T-helper 2 cell (primary cell): Measurements from ENCODE around the gene CD79A.
"Not testable (repeated sequence)": the region's sequence is repeated elsewhere in the genome, so short reads cannot be mapped to it uniquely, and the experiment has no call there.

Experiments
- DNase-seq, 5 experiments: peaks; one replicate each; pipeline versions ENCODE4 v3.0.0 to v3.0.0-alpha.2; 2012 to 2022

The CD79A gene

DNA sequence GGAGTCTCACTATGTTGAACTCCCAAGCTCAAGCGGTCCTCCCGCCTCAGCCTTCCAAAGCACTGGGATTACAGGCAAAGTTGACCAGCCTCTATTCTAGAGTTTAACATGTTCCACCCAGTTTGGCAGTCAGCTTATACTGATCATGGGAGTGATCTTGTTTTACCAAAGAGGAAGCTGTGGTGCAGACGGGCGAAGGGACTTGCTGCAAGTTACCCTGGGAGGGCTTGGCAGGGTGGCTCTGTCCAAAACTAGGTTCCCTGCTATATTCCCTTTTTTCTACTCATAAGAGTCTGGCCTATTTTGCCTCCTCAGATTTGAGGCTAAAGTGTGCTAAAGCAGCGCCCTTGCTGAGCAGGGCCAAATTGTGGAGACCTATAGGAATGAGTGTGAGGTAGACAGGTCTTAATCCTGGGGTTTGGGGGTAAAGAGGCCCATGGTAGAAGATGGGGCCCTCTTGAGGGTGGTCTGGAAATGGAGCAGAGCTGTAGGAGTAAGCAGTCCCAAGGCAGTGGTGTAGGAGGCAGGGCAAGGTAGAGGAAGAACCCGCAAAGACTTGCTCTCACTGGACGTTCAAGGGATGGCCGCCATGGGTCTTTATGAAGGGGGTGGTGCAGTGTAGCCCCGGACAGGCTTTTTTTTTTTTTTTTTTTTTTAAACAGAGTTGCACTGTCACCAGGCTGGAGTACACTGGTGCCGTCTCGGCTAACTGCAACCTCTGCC lies 13.7 kb upstream of the CD79A start:
- DNase-seq, result no peak

DNA sequence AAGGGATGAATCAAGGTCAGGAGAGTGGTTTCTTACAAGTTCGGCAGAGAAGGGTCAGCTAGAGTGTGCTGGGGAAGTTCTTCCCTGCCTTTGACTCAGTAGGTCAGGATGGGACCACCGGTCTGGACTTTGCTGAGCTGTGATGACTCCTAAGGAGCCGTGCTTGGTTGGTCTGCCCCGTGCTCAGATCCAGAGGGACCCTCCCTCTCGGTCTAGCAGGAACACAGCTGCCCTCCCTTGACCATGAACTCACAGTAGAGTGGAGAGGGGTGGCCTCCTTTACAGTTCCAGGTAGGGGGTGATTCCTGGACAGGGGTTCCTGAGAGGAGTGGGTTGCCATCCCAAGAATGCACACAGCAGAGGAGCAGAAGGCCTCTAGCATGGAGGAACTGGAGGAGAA lies 12.7 kb upstream of the CD79A start:
- no peak for DNase-seq

DNA sequence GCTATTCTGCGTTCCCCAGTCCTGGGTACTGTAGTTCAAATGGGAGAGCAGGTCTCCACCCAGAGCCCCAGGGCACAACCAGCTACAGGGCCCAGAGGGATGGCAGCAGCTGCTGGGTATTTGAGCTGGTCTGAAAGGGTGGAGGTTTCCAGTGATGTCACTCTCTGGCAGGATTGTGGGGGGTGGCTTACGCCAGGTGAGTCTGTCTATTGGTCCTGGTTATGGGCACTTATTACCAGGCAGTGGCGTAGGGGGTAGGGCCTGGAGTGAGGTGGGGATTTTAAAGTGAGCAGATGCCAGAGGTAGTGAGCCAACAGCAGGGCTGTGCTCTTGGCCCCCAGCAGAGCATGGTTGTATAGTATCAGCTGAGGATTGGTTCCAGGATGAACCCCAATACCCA lies 10.8 kb upstream of the CD79A start:
- no peak for DNase-seq

DNA sequence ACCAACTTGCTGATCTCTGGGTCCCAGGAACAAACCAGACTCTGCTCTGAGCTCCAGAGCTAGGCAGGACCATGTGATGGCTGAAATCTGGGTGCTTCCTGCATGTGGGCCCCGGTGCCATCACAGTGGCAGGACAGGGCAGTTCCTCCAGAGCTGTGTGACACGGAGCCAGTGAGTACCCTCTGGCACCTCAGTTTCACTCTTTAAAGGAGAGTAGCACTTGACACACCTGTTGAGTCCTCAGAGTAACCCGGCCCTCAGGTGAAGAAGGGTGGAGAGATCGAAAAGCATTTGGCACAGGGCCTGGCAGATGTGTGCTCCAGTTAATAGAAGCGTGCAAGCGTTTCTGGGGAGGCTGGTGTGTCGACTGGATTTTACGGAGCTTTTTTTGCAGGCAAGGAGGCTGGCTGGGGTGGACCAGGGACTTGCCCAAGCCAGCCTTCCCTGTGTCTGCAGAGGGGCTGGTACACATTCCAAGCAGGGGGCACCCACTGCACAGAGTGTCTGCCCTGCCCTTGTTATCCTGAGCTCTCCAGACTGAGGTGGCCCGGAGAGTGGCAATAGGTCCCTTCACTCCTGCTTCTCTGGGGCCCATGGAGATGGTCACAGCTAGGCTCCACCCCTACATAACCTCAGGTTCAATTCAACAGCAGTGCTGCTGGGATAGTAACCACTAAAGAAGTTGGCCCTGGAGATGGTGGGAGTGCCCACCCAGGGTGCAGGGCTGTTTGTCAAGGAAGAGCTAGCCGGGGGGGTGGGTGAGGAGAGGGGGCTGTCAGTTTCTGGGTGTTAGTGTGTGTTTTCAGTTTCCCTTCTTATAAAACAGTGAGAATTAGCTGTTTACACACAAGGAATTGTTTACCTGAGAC lies 8.7 kb upstream of the CD79A start:
- DNase-seq, result no peak

DNA sequence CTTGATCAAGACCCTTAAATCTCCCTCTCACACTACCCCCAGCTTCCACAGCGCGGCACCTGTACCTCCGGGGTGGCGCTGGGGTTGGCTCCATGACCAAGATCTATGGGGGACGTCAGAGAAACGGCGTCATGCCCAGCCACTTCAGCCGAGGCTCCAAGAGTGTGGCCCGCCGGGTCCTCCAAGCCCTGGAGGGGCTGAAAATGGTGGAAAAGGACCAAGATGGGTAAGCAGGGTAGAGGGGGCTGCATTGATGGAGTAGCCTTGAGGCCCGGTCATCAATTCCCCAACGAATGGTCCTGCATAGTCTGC lies 8.1 kb upstream of the CD79A start:
- DNase-seq, result no peak

DNA sequence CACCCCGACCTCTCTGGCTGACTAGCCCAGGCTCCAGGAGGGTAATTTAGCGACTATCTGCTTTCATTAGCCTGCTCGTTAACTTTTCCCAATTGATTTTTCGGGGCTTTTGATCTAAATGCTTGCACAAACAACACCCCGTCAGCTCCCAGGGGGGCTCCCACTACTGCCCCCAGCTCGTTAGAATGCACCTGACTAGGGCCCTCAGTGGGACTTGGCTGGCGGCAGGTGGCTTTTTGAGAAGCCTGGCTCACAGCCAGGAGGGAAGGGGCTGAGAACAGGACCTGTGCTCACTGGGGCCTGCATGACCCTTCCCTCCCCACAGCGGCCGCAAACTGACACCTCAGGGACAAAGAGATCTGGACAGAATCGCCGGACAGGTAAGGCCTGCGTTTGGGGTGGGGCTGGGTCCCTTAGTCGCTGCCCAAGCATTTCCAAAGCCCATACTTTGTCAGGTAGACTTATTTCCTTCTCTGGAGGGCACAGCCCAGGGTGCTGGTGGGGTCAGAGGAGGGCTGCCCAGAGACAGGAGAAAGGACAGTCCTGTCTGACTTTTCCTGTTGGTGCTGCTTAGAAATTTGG lies 7.6 kb upstream of the CD79A start:
- no peak for DNase-seq

DNA sequence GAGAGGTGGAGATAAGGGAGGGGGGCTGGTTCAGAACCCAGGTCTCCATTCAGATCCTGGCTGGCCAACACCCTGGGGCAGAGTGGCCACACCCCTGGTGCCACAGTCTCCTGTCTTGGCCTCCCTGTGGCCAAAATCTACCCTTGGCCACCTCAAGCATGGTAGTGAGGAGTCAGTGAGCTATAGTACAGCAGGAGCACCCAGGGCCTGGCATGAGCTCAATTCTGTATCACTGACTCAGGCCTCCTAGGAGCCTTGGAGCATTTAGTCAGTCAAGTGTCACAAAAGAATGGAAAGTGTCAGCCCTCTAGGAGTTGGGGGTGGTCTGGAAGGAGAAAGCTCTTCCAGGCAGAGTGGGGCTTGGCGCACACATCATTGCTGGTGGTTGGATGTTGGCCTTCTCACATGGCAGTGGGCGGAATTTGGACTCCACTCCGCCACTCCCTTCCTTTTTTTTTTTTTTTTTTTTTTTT lies 6.6 kb upstream of the CD79A start:
- no peak for DNase-seq

DNA sequence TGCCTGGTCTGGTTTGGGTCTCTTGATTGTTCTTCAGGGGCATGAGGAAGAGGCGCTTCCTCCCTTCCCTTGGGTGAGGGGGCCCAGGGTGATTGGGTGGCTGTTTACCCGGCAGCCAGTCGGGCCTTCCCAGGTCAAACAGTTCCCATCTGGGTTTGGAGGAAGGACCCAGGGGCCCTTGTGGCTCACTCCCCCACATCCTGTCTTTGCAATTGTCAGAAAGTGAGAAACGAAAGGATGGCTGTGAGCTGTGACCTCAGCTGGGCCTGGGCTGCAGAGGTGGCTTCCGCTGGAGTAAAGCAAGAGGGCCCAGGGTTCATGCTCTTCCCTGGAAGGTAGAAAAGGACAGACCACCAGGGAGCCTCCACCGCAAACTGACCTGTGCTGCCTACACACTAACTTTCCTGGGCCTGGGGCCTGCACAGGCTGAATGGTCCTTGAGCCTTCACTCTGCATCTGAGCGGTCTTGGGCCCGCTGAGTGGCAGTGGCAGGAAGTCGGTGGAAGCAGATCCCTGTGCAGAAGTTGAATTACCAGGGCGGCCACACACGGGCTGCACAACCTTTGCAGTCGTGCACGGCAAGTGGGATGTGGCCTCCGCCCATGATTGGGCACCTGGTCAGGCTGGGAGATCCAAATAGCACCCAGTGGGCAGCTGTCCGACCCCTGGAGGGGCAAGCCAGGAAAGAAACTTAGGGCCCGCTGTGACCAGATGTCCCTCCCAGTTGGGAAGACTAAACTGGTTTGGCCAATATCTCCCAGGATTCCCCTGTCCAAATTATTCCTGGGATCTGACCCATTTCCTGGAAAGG lies 5.3 kb upstream of the CD79A start:
- peak in 4 of 5 experiments; percentile 39 to 92 (median 66) for DNase-seq

DNA sequence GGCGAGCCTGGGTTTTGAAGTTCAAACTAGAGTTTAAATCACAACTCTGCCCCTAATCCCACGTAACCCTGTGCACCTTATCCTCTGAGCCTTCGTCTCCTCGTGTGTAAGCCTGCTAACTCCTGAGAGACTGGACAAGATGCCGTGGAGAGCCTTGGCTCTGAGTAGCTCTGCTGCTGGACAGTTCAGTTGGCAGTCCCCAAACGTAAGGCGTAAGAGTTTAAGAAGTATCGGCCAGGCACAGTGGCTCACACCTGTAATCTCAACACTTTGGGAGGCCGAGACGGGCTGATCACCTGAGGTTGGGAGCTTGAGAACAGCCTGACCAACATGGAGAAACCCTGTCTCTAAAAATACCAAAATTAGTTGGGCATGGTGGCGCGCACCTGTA lies 4.7 kb upstream of the CD79A start:
- no peak for DNase-seq

DNA sequence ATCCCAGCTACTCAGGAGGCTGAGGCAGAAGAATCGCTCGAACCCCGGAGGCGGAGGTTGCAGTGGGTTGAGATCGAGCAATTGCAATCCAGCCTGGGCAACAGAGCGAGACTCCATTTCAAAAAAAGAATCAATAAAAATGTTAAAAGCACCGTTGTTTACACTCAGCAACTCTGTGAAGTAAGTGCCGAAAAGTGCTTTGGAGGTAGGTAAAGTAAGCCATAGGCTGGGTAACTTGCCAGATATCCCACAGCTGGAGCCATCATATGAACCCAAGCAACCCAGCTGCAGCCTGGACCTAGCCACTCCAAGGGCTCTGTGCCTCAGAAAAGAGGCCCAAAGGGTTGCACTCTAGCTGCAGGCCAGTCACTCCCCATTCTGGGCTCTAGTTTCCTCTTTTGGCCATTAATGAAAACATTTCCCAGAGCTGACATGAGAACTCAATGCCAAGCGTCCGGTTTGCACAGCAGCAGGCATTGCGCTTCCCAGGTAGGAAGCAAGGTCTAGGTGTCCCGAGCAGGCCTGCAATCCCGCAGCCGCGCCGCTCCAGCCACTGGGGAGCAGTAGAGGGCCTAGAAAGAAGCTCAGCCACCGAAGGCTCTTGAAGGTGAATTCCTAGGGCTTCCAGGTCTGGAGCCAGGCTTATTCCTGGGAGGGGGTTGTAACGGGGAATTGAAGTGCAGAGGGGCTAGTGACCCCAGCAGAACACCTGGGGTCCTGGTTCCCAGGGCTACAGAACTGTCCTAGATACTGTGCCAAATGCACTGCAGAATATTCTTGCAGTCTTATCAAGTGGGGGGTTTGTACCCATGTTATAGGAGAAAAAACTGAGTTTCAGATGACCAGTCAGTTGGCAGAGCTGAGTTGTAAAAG lies 4.1 kb upstream of the CD79A start:
- DNase-seq, result peak; percentile 29 to 68 (median 61)

DNA sequence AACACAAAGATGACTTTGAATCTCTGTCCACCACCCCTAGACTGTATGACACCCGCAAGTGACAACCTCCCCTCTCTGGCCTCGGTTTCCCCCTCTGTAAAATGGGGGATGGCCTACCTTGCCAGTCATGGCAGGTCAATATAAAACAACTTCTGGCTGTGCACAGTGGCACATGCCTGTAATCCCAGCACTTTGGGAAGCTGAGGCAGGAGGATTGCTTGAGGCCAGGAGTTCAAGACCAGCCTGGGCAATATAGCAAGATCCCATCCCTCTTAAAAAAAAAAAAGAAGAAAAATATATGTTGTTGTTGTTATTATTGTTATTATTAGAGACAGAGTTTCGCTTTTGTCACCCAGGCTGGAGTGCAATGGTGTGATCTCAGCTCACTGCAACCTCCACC lies 1.1 kb upstream of the CD79A start:
- not testable (repeated sequence) for DNase-seq

DNA sequence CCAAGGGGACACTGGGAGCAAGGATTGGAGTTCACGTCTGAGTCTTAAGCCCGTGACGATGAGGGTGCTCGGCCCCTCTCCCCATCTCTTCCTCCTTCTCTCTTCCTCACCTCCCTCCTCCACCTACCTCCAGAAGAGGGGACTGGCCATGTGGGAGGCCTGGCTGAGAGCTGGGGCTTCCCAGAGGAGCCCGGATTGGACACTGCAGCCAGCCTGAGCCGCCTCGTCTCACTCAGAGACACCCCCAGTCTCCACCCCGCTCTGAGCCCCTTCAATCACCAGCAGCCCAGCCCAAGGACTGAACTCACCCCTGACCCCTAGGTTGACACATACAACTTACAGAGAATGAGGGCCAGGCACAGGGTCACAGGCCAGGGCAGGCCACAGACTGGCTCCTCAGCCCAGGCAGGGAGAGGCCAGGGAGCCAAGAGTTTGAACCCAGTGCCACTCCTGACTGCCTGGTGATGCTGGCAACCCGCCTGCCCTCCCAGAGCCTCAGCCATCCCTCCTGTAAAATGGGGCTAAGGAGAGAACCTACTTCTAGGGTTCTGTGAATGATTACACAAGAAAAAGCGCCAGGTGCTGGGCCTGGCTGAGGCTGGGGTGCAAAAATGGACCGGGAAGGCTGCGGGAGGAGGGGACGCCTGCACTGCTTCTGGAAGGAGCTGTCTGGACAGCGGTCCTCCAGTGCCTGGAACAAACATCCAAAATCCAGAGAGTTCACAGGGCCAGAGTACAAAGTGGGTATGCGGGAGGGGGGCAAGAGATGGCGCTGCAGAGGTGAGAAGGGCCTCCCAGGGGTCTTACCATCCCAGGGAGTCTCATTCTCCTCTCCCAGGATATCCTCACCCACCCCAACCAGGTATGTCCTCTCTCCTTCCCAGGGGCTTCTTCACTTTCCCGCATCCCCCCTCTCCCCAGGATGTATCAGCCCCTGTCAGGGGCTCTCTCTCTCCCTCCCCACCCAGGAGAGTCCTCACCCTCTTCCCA lies 1.1 kb downstream of the CD79A start:
- no peak for DNase-seq

DNA sequence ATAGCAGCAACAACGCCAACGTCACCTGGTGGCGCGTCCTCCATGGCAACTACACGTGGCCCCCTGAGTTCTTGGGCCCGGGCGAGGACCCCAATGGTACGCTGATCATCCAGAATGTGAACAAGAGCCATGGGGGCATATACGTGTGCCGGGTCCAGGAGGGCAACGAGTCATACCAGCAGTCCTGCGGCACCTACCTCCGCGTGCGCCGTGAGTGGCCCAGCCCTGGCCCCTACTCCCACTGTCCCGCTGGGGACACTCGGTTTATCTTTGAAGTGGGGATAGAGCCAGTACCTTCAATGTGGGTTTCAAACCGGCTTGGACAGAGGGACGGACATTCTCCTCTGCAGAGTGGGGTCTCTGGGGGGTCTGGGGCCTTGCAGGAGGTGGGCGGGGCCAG lies 2.0 kb downstream of the CD79A start:
- DNase-seq, result no peak

DNA sequence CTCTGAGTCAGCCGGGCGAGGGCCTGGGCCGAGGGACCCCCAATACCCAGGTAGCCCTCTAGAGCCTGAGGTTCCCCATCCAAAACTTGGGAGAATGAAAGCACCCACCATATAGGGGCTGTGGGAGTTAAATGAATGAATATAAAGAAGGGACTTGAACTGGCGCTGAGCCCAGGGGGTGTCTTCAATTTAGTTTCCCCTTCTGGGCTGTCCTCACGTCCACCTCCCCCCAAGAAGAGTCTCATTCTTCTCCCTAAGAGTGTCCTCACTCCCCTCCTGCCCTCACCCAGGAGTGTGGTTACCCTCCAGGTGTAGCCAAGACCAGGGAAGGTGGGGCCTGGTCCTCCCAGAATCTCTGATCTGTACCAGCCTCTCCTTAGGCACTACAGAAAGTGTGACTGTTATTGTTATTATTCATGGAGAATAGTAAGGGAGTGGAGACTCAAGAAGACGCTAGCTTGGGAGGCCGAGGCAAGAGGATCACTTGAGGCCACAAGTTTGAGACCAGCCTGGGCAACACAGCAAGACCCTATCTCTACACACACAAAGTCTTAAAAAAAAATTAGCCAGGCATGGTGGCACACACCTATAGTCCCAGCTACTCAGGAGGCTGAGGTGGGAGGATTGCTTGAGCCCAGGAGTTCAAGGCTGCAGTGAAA lies 2.7 kb downstream of the CD79A start:
- DNase-seq, result no peak

DNA sequence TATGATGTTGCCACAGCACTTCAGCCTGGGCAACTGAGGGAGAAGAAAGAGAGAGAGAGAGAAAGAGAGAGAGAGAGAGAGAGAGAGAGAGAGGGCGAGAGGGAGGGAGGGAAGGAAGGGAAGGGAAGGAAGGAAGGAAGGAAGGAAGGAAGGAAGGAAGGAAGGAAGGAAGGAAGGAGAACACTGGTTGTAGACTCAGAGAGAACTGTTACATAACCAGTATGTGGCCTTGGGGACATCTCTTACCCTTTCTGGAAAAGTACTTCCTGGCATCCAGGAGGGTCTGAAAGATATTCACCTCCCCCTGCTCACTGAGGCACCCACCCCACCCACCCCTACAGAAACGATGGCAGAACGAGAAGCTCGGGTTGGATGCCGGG lies 3.2 kb downstream of the CD79A start:
- no peak for DNase-seq

DNA sequence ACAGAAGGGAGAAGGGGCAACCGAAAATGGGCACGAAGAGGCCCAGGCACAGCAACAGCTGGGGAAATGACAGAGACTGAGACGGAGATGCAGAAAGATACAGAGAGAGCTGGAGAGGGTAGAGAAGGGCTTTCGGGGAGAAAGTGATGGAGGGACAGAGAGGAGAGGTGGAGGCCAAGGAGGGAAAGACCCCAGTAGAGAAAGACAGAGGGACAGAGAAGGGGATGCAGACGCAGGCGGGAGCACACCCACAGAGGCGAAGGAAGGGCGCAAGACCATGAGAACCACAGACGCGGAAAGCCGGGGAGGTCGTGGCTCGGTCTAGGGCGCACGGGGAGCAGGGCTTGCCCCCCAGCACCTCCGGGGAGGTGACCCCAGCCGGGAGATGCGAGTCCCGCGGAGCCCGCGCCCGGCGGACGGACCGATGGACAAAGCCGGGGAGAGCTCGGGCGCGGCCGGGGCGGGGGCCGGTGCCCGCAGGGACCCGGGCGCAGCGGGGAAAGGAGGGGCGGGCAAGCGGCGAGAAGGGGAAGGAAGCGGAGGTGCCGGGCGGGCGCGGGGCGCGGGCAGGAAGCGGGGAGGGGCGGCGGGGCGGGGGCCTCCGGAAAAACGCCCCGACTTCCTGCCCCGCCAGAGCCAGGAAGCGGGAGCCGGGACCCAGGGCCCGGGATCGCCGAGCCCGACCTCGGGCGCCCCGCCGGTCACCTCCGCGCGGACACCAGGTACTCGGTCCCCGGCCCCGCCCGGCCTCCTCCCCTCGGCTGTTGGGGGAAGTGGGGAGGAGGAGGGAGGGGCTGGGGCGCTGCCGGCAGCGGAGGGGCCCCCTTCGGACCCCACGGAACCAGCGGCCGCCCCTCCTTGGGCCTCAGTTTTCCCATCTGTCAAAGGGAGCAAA lies 5.7 kb downstream of the CD79A start, which contains the start of gene ARHGEF1:
ARHGEF1 (plus strand) TSS at position 617 of the 895 bp plus-strand sequence. CDS start 4,899 bp downstream, outside the sequence.
- peak; percentile 33 to 77 (median 57) for DNase-seq

DNA sequence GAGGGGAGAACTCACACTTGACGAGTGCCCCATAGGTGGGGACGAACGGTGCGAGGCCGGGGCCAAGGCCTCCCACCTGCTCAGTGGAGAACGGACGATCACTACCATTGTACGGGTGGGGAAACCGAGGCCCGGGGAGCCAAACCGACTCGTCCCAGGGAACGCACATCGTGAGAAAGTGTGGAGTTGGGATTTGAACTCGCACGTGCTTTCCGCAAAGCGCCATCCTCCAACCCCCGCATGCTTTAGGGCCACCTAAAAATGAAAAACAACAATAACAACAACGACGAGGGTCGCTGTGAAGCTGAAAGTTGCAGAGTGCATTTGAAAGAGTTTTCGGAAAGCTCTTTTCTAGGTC lies 6.4 kb downstream of the CD79A start:
- DNase-seq, result no peak

DNA sequence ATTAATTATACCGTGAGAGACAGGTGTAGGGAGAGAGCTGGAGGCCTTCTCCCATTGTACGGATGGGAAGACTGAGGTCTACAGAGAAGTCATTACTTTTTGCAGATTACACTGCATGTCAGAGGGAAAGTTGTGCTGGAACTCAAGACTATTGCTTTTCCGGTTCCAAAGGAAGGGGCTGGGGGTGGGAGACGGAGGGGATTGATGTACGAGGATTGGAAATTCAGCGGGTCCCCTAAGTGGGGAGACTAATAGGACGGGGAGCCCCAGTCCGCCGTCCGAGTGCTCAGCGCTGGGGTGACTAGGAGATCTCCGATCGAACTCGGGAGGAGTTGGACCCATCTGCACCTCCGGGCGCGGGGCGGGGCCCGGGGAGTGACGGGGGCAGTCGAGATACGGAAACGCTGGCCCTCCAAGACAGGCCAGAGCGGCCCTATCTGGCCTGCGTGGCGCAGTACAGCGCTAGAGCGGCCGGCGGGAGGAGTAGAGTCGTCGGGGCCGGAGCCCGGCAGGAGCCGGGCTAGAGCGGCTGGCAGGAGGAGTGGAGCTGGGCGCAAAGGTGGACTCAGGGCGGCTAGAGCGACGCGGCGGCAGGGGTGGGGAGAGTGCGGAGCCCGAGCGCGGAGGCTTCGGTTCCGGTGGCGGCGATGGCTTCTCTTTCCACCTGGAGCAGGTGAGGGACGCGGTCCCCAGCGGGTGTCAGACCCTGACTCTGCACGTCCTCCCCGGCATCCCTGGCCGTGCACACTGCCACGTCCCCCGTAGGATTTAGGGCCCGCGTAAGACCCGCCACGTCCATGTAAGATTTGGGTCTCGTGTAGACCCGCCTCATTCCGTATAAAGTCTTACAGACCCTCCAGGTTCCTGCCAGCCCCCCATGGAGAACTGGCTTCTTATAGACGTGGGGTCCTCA lies 7.0 kb downstream of the CD79A start:
- DNase-seq, result peak; percentile 52 to 97 (median 80)
